ENCODE measurements around the gene TNS3. TPM values are rescaled to one million over a fixed set of nuclear protein-coding genes. Genes with fewer than 3 reads are reported as not detected.

TNS3 gene
- total RNA-seq, 1 experiment from 2014 or later = 9.5 TPM

DNA sequence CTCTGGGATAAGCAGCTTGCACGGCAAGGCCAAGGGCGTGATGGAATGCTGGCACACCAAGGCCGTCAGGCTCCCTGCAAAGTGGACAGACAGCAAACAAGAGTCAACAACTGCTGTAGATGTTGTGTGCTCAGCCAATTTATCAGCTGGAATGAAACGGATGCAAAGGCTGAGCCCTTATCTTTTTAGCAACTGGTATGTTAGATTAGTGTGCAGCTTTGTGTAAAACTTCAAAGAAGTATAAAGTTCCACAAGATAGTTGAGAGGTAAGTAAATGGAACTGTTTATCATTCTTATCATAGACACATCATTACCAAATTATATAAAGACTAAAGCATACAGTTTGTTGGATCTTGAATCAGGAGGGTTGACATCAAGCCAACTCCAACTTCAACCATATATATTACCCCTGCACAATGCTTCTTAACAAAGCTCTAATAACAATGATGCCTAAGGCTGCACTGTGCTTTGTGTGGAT, 289.0 kb downstream of the TNS3 start:
- Histone ChIP-seq H3K18ac (ENCODE audit: insufficient read length, low read depth, low read length) (no peak overlapping the region), H3K27ac (ENCODE audit: insufficient read length, low read depth, low read length) (no peak overlapping the region), H2BK15ac (ENCODE audit: low read depth, low read length) (no peak overlapping the region), H3K23me2 (ENCODE audit: insufficient read length, low read depth, low read length, poor library complexity, severe bottlenecking) (no peaks in the 10 kb centered on the region), H2BK120ac (ENCODE audit: low read depth, low read length, poor library complexity, severe bottlenecking) (no peak overlapping the region), H4K91ac (ENCODE audit: insufficient read length, low read depth, low read length) (no peak overlapping the region), H3K23ac (ENCODE audit: insufficient read length, low read depth, low read length) (no peak overlapping the region), H3K14ac (ENCODE audit: insufficient read depth, low read length) (no peak overlapping the region), H3K4me2 (ENCODE audit: insufficient read depth, insufficient read length, low read length) (no peak overlapping the region), H3K9ac (ENCODE audit: extremely low read depth, insufficient read length, low read length) (no peak overlapping the region), H3K79me1 (ENCODE audit: insufficient read depth, low read depth, low read length, poor library complexity, severe bottlenecking) (no peaks in the 10 kb centered on the region), H3T11ph (ENCODE audit: low read length) (no peak overlapping the region), H3K4me1 (ENCODE audit: insufficient read depth, low read length) (no peaks in the 10 kb centered on the region), H4K5ac (ENCODE audit: insufficient read length, low read depth, low read length) (no peak overlapping the region), H4K20me1 (ENCODE audit: control insufficient read depth, insufficient read depth, insufficient read length) (no peaks in the 10 kb centered on the region), H2AK5ac (ENCODE audit: insufficient read length, low read length) (no peak overlapping the region), H3K9me3 (ENCODE audit: control insufficient read depth, low read depth, low read length) (no peaks in the 10 kb centered on the region), H2BK5ac (ENCODE audit: insufficient read length, low read length) (no peak overlapping the region), H3K4ac (ENCODE audit: low read depth, low read length) (no peak overlapping the region), H4K8ac (replicated peaks; ENCODE audit: insufficient read length, low read depth, low read length) (no peak overlapping the region), H2BK12ac (ENCODE audit: insufficient read length, low read depth, low read length) (no peak overlapping the region), H2AFZ (ENCODE audit: low read length) (no peak overlapping the region), H2BK20ac (ENCODE audit: low read depth, low read length, poor library complexity, severe bottlenecking) (no peak overlapping the region), H3K56ac (ENCODE audit: insufficient read length, low read depth, low read length) (no peak overlapping the region), H3K79me2 (ENCODE audit: insufficient read depth, low read length) (no peaks in the 10 kb centered on the region), H3K27me3 (ENCODE audit: insufficient read depth, low read length) (no peaks in the 10 kb centered on the region)
- TF ChIP-seq, protein P1, sequence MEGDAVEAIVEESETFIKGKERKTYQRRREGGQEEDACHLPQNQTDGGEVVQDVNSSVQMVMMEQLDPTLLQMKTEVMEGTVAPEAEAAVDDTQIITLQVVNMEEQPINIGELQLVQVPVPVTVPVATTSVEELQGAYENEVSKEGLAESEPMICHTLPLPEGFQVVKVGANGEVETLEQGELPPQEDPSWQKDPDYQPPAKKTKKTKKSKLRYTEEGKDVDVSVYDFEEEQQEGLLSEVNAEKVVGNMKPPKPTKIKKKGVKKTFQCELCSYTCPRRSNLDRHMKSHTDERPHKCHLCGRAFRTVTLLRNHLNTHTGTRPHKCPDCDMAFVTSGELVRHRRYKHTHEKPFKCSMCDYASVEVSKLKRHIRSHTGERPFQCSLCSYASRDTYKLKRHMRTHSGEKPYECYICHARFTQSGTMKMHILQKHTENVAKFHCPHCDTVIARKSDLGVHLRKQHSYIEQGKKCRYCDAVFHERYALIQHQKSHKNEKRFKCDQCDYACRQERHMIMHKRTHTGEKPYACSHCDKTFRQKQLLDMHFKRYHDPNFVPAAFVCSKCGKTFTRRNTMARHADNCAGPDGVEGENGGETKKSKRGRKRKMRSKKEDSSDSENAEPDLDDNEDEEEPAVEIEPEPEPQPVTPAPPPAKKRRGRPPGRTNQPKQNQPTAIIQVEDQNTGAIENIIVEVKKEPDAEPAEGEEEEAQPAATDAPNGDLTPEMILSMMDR (conservative IDR thresholded peaks at IDR 0.05) = no peak
- Mint-ChIP-seq H3K4me1 (no peaks in the 10 kb centered on the region), H3K27ac (peak overlapping the region in 1 of 3 experiments; percentile 44; a peak in 1 of 7 replicates), H3K27me3 (ENCODE audit: low read depth) (no peaks in the 10 kb centered on the region), H3K9me3 (no peaks in the 10 kb centered on the region), H3K4me3 (no peak overlapping the region), H3K36me3 (ENCODE audit: insufficient read depth in 1 of 3, low read depth in 3 of 3) (peaks cover 0 to 4% (median 2%) of the 10 kb centered on the region in 3 experiments; a peak in 3 of 7 replicates)
- no peak for DNase-seq
- whole genome bisulfite sequencing (ENCODE audit: extremely low coverage, insufficient read length, low lambda C conversion rate) = no CpG with 5 or more reads among the region's 4 CpGs
